WTC11 (cell line): Measurements from ENCODE around the gene SELENOH. TPM values are rescaled to one million over a fixed set of nuclear protein-coding genes. Genes with fewer than 3 reads are reported as not detected.

Experiments
- ATAC-seq: fragments of 200-7000 bp; cut with Tn5 transposase; 2 replicates; pipeline ENCODE4 v1.10.0; 2021; ENCODE audit warnings: mild to moderate bottlenecking, moderate library complexity
- CTCF ChIA-PET: fragments of 300-600 bp; sonication (Branson Sonifier 250); formaldehyde crosslinking; loops from one replicate; lab custom pipeline; 2021; ENCODE audit warnings: antibody characterized with exemption; lab: Charles Lee
- POLR2A ChIA-PET: fragments of 350-600 bp; sonication (Branson Sonifier 250); formaldehyde crosslinking; loops from one replicate; lab custom pipeline; 2021; ENCODE audit warnings: antibody characterized with exemption; lab: Charles Lee
- DNase-seq: peaks from one replicate; pipeline ENCODE4 v3.0.0; 2021; ENCODE audit warnings: low spot score
- H3K27ac Mint-ChIP-seq: 2 replicates; pipeline ENCODE4 v1.8.0; 2021; ENCODE audit warnings: mixed read lengths
- H3K27me3 Mint-ChIP-seq: 2 replicates; pipeline ENCODE4 v1.8.0; 2021; ENCODE audit warnings: low read depth, mild to moderate bottlenecking, moderate library complexity, mixed read lengths
- H3K36me3 Mint-ChIP-seq: 2 replicates; pipeline ENCODE4 v1.8.0; 2021; ENCODE audit warnings: mixed read lengths
- H3K4me1 Mint-ChIP-seq: 2 replicates; pipeline ENCODE4 v1.8.0; 2022; ENCODE audit warnings: mixed read lengths
- H3K4me3 Mint-ChIP-seq: 2 replicates; pipeline ENCODE4 v1.8.0; 2021; ENCODE audit warnings: mild to moderate bottlenecking, moderate library complexity, mixed read lengths
- H3K9me3 Mint-ChIP-seq: 2 replicates; pipeline ENCODE4 v1.8.0; 2021; ENCODE audit warnings: mixed read lengths
- AFF4 ChIP-seq: sonication (generic); formaldehyde crosslinking; IDR thresholded peaks from 2 replicates; pipeline ENCODE4 v1.8.1; 2023; ENCODE audit warnings: mild to moderate bottlenecking, missing genetic modification reagents, borderline replicate concordance
- ATF6 ChIP-seq: sonication (generic); formaldehyde crosslinking; IDR thresholded peaks from 2 replicates; pipeline ENCODE4 v1.8.1; 2023; ENCODE audit warnings: mild to moderate bottlenecking, missing genetic modification reagents
- CBFB ChIP-seq: sonication (generic); formaldehyde crosslinking; IDR thresholded peaks from 2 replicates; pipeline ENCODE4 v1.8.1; 2022; ENCODE audit warnings: mild to moderate bottlenecking, low read depth, missing genetic modification reagents
- CDX4 ChIP-seq: fragments of 250-450 bp; sonication (Bioruptor Pico); IDR thresholded peaks from 2 replicates; pipeline ENCODE4 v1.9.0; 2021; ENCODE audit warnings: moderate library complexity, mild to moderate bottlenecking, inconsistent platforms, borderline replicate concordance
- CREB1 ChIP-seq: sonication (generic); formaldehyde crosslinking; IDR thresholded peaks from 2 replicates; pipeline ENCODE4 v1.8.0; 2023; ENCODE audit warnings: mild to moderate bottlenecking, missing genetic modification reagents
- E2F1 ChIP-seq: sonication (generic); formaldehyde crosslinking; IDR thresholded peaks from 2 replicates; pipeline ENCODE4 v1.8.0; 2022; ENCODE audit warnings: mild to moderate bottlenecking, missing genetic modification reagents
- E2F4 ChIP-seq: sonication (generic); formaldehyde crosslinking; IDR thresholded peaks from 2 replicates; pipeline ENCODE4 v1.8.1; 2022; ENCODE audit warnings: low read depth, mild to moderate bottlenecking, moderate library complexity, missing genetic modification reagents, borderline replicate concordance
- ELF4 ChIP-seq: sonication (generic); formaldehyde crosslinking; IDR thresholded peaks from 2 replicates; pipeline ENCODE4 v1.8.1; 2022; ENCODE audit warnings: low read depth, mild to moderate bottlenecking, moderate library complexity, missing genetic modification reagents
- ETV6 ChIP-seq: sonication (generic); formaldehyde crosslinking; IDR thresholded peaks from 2 replicates; pipeline ENCODE4 v1.8.1; 2022; ENCODE audit warnings: mild to moderate bottlenecking, missing genetic modification reagents
- FOXP4 ChIP-seq: sonication (generic); formaldehyde crosslinking; IDR thresholded peaks from 2 replicates; pipeline ENCODE4 v1.8.0; 2022; ENCODE audit warnings: mild to moderate bottlenecking, missing genetic modification reagents
- GABPB1 ChIP-seq: sonication (generic); formaldehyde crosslinking; IDR thresholded peaks from 2 replicates; pipeline ENCODE4 v1.8.1; 2023; ENCODE audit warnings: mild to moderate bottlenecking, missing genetic modification reagents
- HMGA2 ChIP-seq: fragments of 250-450 bp; sonication (Bioruptor Pico); IDR thresholded peaks from 2 replicates; pipeline ENCODE4 v1.4.0; 2021; ENCODE audit warnings: mild to moderate bottlenecking, moderate library complexity
- JAZF1 ChIP-seq: fragments of 250-450 bp; sonication (Bioruptor Pico); IDR thresholded peaks from 2 replicates; pipeline ENCODE4 v1.9.0; 2021; ENCODE audit warnings: moderate library complexity, mild to moderate bottlenecking, inconsistent platforms
- KAT7 ChIP-seq: sonication (generic); formaldehyde crosslinking; IDR thresholded peaks from 2 replicates; pipeline ENCODE4 v1.8.1; 2023; ENCODE audit warnings: missing genetic modification reagents, mild to moderate bottlenecking, borderline replicate concordance
- MYBL2 ChIP-seq: sonication (generic); formaldehyde crosslinking; IDR thresholded peaks from 2 replicates; pipeline ENCODE4 v1.8.1; 2023; ENCODE audit warnings: mild to moderate bottlenecking, moderate library complexity, missing genetic modification reagents
- NFATC4 ChIP-seq: fragments of 250-450 bp; sonication (Bioruptor Pico); IDR thresholded peaks from 2 replicates; pipeline ENCODE4 v1.9.0; 2021; ENCODE audit warnings: mild to moderate bottlenecking
- SMAD4 ChIP-seq: sonication (generic); formaldehyde crosslinking; IDR thresholded peaks from 2 replicates; pipeline ENCODE4 v1.8.0; 2022; ENCODE audit warnings: mild to moderate bottlenecking, missing genetic modification reagents
- SP1 ChIP-seq: sonication (generic); formaldehyde crosslinking; conservative IDR thresholded peaks from 2 replicates; pipeline ENCODE4 v1.8.1; 2022; ENCODE audit warnings: missing genetic modification reagents
- STAT6 ChIP-seq: sonication (generic); formaldehyde crosslinking; conservative IDR thresholded peaks from 2 replicates; pipeline ENCODE4 v1.8.1; 2023; ENCODE audit warnings: mild to moderate bottlenecking, low read depth, missing genetic modification reagents, moderate library complexity
- TEAD1 ChIP-seq: sonication (generic); formaldehyde crosslinking; IDR thresholded peaks from 2 replicates; pipeline ENCODE4 v1.8.0; 2022; ENCODE audit warnings: mild to moderate bottlenecking, missing genetic modification reagents
- ZNF416 ChIP-seq: fragments of 250-450 bp; sonication (Bioruptor Pico); IDR thresholded peaks from 2 replicates; pipeline ENCODE4 v1.9.0; 2021; ENCODE audit warnings: mild to moderate bottlenecking, inconsistent platforms
- total RNA-seq: library from RNA; stranded (reverse); gene quantifications from 3 replicates; pipeline ENCODE4 v1.2.3, GENCODE V29; 2021

Gene SELENOH
- total RNA-seq, 1 experiment from 2014 or later = 251 TPM

GRCh38 chr11:57772562-57772961 is 31.3 kb downstream of the SELENOH start:
- no peaks in the 10 kb centered on the region for H3K27me3 Mint-ChIP-seq
- POLR2A ChIA-PET = interaction anchor here (0.6 to 1.3 kb wide), 2 partner anchors 9 kb away, joined by 3 to 4 read pairs; no protein-coding TSS in a partner anchor
- H3K27ac Mint-ChIP-seq = peak overlapping the region; percentile 51; the same call in 1 of the 2 replicates
- H3K4me3 Mint-ChIP-seq = no peak overlapping the region
- CTCF ChIA-PET = interaction anchor here (1.6 to 1.9 kb wide), 2 partner anchors 11 to 28 kb away, joined by 5 to 14 read pairs; partner anchors contain the start of gene CTNND1
- no peaks in the 10 kb centered on the region for H3K9me3 Mint-ChIP-seq
- ATAC-seq = no peak
- no peak for DNase-seq
- peaks cover 5% of the 10 kb centered on the region for H3K36me3 Mint-ChIP-seq
- TF ChIP-seq NFATC4 (CRISPR knock-in tag) (no peak), CREB1 (CRISPR knock-in tag) (no peak), SMAD4 (CRISPR knock-in tag) (no peak), HMGA2 (CRISPR knock-in tag) (no peak), TEAD1 (no peak), MYBL2 (CRISPR knock-in tag) (no peak), CDX4 (CRISPR knock-in tag) (no peak), ZNF416 (CRISPR knock-in tag) (no peak), ATF6 (CRISPR knock-in tag) (no peak), ETV6 (CRISPR knock-in tag) (no peak)
- peaks cover 61% of the 10 kb centered on the region for H3K4me1 Mint-ChIP-seq

- Mint-ChIP-seq H3K4me1 (peaks cover 66% of the 10 kb centered on the region), H3K36me3 (peaks cover 4% of the 10 kb centered on the region), H3K9me3 (no peaks in the 10 kb centered on the region), H3K27ac (peak overlapping the region; percentile 51; the same call in 1 of the 2 replicates), H3K4me3 (no peak overlapping the region), H3K27me3 (no peaks in the 10 kb centered on the region)
- CTCF ChIA-PET = interaction anchor here (1.6 kb wide), 1 partner anchor 12 kb away, joined by 5 read pairs; the partner anchor contains the start of gene CTNND1
- DNase-seq (no peak), ATAC-seq (no peak)
- POLR2A ChIA-PET = no interaction called here
- TF ChIP-seq CBFB (CRISPR knock-in tag) (no peak), SP1 (no peak), TEAD1 (no peak), ZNF416 (CRISPR knock-in tag) (no peak), GABPB1 (no peak), E2F4 (no peak), STAT6 (CRISPR knock-in tag) (no peak), FOXP4 (no peak), JAZF1 (CRISPR knock-in tag) (no peak), E2F1 (no peak), AFF4 (CRISPR knock-in tag) (no peak), ELF4 (CRISPR knock-in tag) (no peak), KAT7 (CRISPR knock-in tag) (no peak)
These were observed 31.8 kb downstream of the SELENOH start for GRCh38 chr11:57773026-57773598.
